Measurements from ENCODE around the gene LBHD2. TPM values are rescaled to one million over a fixed set of nuclear protein-coding genes. Genes with fewer than 3 reads are reported as not detected.

The LBHD2 gene
- total and polyA plus RNA-seq, 2 experiments from 2014 or later, result not detected

DNA sequence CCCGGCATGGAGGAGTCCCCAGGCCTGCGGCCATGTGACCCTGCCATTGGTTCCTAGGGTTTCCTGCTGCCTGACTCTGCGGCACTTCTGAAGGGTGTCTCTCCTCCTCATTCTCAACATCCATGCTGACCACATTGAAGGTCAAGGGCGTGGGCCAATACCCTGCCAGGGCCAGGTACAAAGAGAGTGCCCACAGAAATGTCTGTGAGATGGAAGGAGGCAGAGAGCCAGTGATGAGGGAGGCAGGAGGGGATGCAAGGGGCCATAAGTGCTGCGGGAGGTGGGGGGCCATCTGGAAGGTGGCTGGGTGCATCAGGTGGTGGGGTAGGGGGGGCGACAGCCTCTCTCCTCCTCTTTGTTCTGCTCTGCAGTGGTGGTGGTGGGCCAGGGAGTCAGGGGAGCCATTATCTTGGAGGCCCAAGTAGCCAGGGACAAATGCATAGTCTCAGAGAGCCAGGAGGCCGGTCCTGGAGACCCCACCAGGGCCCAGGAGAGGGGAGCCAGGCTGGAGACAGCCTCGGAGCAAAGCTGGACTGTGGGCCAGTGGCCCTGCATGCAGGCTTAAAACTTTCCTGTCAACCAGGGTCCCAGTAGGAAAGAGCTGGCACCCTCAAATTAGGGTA, 13.6 kb upstream of the LBHD2 start (continued):
- no peak for TF ChIP-seq EZH2 (IDR thresholded peaks at IDR 0.05; ENCODE audit: low read depth, unreplicated experiment)
- TF ChIP-seq CREB1 (CRISPR knock-in tag; IDR thresholded peaks at IDR 0.05; ENCODE audit: low read depth), result no peak

DNA sequence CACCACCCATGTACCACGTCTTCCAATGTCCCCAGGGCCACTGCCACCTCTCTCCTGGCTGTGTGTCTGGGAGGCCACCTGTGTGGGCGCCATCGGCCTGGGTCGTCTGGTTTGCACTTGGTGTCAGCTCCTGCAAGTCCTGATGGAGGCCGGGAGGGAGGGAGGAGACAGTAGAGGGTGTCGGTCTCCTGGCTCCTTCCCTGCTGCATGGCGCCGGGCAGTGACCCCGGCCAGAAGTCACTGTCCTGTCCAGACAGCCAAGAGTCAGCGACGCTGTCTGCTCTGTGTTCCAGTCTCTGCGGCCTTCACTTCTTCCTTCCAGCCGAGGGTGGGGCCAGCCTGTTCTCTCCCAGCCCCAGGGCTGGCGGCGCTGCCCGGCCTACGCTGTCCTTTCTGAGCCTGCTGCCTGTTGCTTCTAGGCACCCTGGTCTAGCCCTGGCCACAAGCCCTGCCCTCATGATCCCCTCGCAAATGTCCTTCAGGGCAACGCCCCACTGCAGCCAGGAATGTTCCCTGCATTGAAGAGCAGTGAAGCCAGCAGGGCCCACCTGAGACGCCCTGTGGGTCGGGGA, 13.0 kb upstream of the LBHD2 start:
- Mint-ChIP-seq H3K4me1 (peaks cover 2% of the 10 kb centered on the region; the same call in 2 of the 3 replicates), H3K9me3 (no peaks in the 10 kb centered on the region), H3K36me3 (ENCODE audit: low read depth) (no peaks in the 10 kb centered on the region), H3K27me3 (ENCODE audit: insufficient read depth, low read depth, poor library complexity) (peaks cover 11% of the 10 kb centered on the region), H3K27ac (no peak overlapping the region), H3K4me3 (no peak overlapping the region)
- Histone ChIP-seq H3K79me2 (replicated peaks; ENCODE audit: insufficient read depth) (no peaks in the 10 kb centered on the region), H3K4me2 (no peak overlapping the region), H3F3A (replicated peaks; ENCODE audit: low read depth) (no peaks in the 10 kb centered on the region), H3K4me3 (no peak overlapping the region), H3K36me3 (ENCODE audit: insufficient read depth) (no peaks in the 10 kb centered on the region), H3K4me1 (ENCODE audit: insufficient read depth) (no peaks in the 10 kb centered on the region; the same call in 1 of the 2 replicates), H3K27me3 (ENCODE audit: insufficient read depth) (0 out of 2 replicates have a peak, but pooled peaks cover 5% of the 10 kb centered on the region), H4K20me1 (replicated peaks; ENCODE audit: insufficient read depth) (no peaks in the 10 kb centered on the region), H2AFZ (no peak overlapping the region), H3K9me2 (ENCODE audit: insufficient read depth) (no peaks in the 10 kb centered on the region), H3K27ac (ENCODE audit: low read depth) (no peak overlapping the region)
- ATAC-seq (no peak), DNase-seq (ENCODE audit: low spot score) (no peak)
- TF ChIP-seq ZNF331 (CRISPR knock-in tag; IDR thresholded peaks at IDR 0.05; ENCODE audit: low read depth), result no peak
- TF ChIP-seq, protein P1, sequence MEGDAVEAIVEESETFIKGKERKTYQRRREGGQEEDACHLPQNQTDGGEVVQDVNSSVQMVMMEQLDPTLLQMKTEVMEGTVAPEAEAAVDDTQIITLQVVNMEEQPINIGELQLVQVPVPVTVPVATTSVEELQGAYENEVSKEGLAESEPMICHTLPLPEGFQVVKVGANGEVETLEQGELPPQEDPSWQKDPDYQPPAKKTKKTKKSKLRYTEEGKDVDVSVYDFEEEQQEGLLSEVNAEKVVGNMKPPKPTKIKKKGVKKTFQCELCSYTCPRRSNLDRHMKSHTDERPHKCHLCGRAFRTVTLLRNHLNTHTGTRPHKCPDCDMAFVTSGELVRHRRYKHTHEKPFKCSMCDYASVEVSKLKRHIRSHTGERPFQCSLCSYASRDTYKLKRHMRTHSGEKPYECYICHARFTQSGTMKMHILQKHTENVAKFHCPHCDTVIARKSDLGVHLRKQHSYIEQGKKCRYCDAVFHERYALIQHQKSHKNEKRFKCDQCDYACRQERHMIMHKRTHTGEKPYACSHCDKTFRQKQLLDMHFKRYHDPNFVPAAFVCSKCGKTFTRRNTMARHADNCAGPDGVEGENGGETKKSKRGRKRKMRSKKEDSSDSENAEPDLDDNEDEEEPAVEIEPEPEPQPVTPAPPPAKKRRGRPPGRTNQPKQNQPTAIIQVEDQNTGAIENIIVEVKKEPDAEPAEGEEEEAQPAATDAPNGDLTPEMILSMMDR (conservative IDR thresholded peaks at IDR 0.05; ENCODE audit: low read depth in 2 of 2), result no peak
- TF ChIP-seq CREB1 (CRISPR knock-in tag; IDR thresholded peaks at IDR 0.05; ENCODE audit: low read depth), result no peak
- TF ChIP-seq ZNF114 (CRISPR knock-in tag; IDR thresholded peaks at IDR 0.05), result no peak
- TF ChIP-seq EZH2 (IDR thresholded peaks at IDR 0.05; ENCODE audit: low read depth, unreplicated experiment), result no peak
- no peak for TF ChIP-seq POLR2AphosphoS5 (IDR thresholded peaks at IDR 0.05; ENCODE audit: low read depth)
- TF ChIP-seq, protein P2, sequence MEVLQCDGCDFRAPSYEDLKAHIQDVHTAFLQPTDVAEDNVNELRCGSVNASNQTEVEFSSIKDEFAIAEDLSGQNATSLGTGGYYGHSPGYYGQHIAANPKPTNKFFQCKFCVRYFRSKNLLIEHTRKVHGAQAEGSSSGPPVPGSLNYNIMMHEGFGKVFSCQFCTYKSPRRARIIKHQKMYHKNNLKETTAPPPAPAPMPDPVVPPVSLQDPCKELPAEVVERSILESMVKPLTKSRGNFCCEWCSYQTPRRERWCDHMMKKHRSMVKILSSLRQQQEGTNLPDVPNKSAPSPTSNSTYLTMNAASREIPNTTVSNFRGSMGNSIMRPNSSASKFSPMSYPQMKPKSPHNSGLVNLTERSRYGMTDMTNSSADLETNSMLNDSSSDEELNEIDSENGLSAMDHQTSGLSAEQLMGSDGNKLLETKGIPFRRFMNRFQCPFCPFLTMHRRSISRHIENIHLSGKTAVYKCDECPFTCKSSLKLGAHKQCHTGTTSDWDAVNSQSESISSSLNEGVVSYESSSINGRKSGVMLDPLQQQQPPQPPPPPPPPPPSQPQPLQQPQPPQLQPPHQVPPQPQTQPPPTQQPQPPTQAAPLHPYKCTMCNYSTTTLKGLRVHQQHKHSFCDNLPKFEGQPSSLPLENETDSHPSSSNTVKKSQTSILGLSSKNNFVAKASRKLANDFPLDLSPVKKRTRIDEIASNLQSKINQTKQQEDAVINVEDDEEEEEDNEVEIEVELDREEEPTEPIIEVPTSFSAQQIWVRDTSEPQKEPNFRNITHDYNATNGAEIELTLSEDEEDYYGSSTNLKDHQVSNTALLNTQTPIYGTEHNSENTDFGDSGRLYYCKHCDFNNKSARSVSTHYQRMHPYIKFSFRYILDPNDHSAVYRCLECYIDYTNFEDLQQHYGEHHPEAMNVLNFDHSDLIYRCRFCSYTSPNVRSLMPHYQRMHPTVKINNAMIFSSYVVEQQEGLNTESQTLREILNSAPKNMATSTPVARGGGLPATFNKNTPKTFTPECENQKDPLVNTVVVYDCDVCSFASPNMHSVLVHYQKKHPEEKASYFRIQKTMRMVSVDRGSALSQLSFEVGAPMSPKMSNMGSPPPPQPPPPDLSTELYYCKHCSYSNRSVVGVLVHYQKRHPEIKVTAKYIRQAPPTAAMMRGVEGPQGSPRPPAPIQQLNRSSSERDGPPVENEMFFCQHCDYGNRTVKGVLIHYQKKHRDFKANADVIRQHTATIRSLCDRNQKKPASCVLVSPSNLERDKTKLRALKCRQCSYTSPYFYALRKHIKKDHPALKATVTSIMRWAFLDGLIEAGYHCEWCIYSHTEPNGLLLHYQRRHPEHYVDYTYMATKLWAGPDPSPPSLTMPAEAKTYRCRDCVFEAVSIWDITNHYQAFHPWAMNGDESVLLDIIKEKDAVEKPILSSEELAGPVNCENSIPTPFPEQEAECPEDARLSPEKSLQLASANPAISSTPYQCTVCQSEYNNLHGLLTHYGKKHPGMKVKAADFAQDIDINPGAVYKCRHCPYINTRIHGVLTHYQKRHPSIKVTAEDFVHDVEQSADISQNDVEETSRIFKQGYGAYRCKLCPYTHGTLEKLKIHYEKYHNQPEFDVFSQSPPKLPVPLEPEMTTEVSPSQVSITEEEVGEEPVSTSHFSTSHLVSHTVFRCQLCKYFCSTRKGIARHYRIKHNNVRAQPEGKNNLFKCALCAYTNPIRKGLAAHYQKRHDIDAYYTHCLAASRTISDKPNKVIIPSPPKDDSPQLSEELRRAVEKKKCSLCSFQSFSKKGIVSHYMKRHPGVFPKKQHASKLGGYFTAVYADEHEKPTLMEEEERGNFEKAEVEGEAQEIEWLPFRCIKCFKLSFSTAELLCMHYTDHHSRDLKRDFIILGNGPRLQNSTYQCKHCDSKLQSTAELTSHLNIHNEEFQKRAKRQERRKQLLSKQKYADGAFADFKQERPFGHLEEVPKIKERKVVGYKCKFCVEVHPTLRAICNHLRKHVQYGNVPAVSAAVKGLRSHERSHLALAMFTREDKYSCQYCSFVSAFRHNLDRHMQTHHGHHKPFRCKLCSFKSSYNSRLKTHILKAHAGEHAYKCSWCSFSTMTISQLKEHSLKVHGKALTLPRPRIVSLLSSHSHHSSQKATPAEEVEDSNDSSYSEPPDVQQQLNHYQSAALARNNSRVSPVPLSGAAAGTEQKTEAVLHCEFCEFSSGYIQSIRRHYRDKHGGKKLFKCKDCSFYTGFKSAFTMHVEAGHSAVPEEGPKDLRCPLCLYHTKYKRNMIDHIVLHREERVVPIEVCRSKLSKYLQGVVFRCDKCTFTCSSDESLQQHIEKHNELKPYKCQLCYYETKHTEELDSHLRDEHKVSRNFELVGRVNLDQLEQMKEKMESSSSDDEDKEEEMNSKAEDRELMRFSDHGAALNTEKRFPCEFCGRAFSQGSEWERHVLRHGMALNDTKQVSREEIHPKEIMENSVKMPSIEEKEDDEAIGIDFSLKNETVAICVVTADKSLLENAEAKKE (CRISPR knock-in tag; IDR thresholded peaks at IDR 0.05), result no peak
- no peak for TF ChIP-seq STAT1 (IDR thresholded peaks at IDR 0.05; ENCODE audit: unreplicated experiment)
- TF ChIP-seq, protein P3, sequence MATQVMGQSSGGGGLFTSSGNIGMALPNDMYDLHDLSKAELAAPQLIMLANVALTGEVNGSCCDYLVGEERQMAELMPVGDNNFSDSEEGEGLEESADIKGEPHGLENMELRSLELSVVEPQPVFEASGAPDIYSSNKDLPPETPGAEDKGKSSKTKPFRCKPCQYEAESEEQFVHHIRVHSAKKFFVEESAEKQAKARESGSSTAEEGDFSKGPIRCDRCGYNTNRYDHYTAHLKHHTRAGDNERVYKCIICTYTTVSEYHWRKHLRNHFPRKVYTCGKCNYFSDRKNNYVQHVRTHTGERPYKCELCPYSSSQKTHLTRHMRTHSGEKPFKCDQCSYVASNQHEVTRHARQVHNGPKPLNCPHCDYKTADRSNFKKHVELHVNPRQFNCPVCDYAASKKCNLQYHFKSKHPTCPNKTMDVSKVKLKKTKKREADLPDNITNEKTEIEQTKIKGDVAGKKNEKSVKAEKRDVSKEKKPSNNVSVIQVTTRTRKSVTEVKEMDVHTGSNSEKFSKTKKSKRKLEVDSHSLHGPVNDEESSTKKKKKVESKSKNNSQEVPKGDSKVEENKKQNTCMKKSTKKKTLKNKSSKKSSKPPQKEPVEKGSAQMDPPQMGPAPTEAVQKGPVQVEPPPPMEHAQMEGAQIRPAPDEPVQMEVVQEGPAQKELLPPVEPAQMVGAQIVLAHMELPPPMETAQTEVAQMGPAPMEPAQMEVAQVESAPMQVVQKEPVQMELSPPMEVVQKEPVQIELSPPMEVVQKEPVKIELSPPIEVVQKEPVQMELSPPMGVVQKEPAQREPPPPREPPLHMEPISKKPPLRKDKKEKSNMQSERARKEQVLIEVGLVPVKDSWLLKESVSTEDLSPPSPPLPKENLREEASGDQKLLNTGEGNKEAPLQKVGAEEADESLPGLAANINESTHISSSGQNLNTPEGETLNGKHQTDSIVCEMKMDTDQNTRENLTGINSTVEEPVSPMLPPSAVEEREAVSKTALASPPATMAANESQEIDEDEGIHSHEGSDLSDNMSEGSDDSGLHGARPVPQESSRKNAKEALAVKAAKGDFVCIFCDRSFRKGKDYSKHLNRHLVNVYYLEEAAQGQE (IDR thresholded peaks at IDR 0.05; ENCODE audit: unreplicated experiment), result no peak
- no peak for TF ChIP-seq NANOG (IDR thresholded peaks at IDR 0.05; ENCODE audit: borderline replicate concordance)
- no peak for TF ChIP-seq EZH2phosphoT487 (IDR thresholded peaks at IDR 0.05; ENCODE audit: unreplicated experiment)
- TF ChIP-seq, protein P4, sequence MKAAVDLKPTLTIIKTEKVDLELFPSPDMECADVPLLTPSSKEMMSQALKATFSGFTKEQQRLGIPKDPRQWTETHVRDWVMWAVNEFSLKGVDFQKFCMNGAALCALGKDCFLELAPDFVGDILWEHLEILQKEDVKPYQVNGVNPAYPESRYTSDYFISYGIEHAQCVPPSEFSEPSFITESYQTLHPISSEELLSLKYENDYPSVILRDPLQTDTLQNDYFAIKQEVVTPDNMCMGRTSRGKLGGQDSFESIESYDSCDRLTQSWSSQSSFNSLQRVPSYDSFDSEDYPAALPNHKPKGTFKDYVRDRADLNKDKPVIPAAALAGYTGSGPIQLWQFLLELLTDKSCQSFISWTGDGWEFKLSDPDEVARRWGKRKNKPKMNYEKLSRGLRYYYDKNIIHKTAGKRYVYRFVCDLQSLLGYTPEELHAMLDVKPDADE (IDR thresholded peaks at IDR 0.05), result no peak

Data from GM23338 (cell line).